Ovary (tissue), 9 donors: Measurements from ENCODE around the gene ANKH. TPM values are rescaled to one million over a fixed set of nuclear protein-coding genes. Genes with fewer than 3 reads are reported as not detected.

Experiments
- DNase-seq, 5 donors: peaks; one replicate each; pipeline ENCODE4 v3.0.0-alpha.2; 2019 to 2020
- H3K27ac ChIP-seq, 2 donors: fragments of 200-600 bp; one replicate each; pipeline versions ENCODE4 v1.5.1 to v1.8.0; 2019 to 2022
- H3K27me3 ChIP-seq: fragments of 200-600 bp; one replicate; pipeline ENCODE4 v1.8.0; 2022
- H3K36me3 ChIP-seq: fragments of 200-600 bp; sonication (generic); one replicate; pipeline ENCODE4 v1.5.1; 2019
- H3K4me1 ChIP-seq: one replicate; pipeline ENCODE4 v1.8.1; 2013; ENCODE audit warnings: mild to moderate bottlenecking, moderate library complexity; ENCODE audit not compliant: insufficient read depth
- H3K4me3 ChIP-seq: fragments of 200-600 bp; sonication (generic); one replicate; pipeline ENCODE4 v1.5.1; 2017
- H3K9me3 ChIP-seq, 2 donors: fragments of 200-600 bp in 1 of 2; sonication (generic) in 1 of 2; one replicate each; pipeline versions ENCODE4 v1.5.1 to v1.8.1; 2013 to 2019; ENCODE audit warnings: mild to moderate bottlenecking in 1 of 2, moderate library complexity in 1 of 2
- EP300 ChIP-seq: sonication (generic); formaldehyde crosslinking; IDR thresholded peaks from one replicate; pipeline ENCODE4 v1.6.1; 2017; ENCODE audit warnings: antibody characterized with exemption
- POLR2A ChIP-seq: fragments of 450-650 bp; IDR thresholded peaks from one replicate; pipeline ENCODE4 v1.6.1; 2017; ENCODE audit warnings: antibody characterized with exemption, mild to moderate bottlenecking, moderate library complexity
- WGBS, 3 donors: extraction: QIAGEN DNeasy Blood & Tissue Kit in 1 of 3; methylation state at CpG; one replicate each; pipeline versions ENCODE4 v1.1.5 to v1.1.7; 2013 to 2017; 5-methylcytosine and 5-hydroxymethylcytosine counted together
- intact Hi-C, 4 donors: fragments of 100-400 bp; cut with DNase I; formaldehyde crosslinking; loops; one replicate each; pipeline versions ENCODE4 v1.11.0 to v1.15.1; 2022 to 2023
- polyA plus RNA-seq, 2 donors: library from polyadenylated mRNA; stranded (reverse); fragments of 200-250 nt in 1 of 2; fragments of 350-450 nt in 1 of 2; fragmentation: Illumina TruSeq in 1 of 2; extraction: RNeasy Lipid Tissue Mini Kit (QIAGEN cat#74804) in 1 of 2; gene quantifications; one replicate each; pipeline ENCODE4 v1.2.3, GENCODE V29; 2013 to 2014
- total RNA-seq, 7 donors: library from RNA; depleted of rRNA in 2 of 7; stranded (reverse); fragments of >200 nt in 2 of 7; fragmentation: NEBNext Ultra II Directional in 3 of 7; extraction: Animal tissue kit (Norgen Biotek cat#: 25700) in 3 of 7; gene quantifications; one replicate each; pipeline versions ENCODE4 v1.1.0 to v1.2.4, GENCODE V29; 2016 to 2023
- TF ChIP-seq, protein P1 (sequence below), 3 donors: fragments of 450-650 bp in 2 of 3; fragments of 200-600 bp in 1 of 3; IDR thresholded peaks; one replicate each; pipeline versions ENCODE4 v1.5.1 to v1.8.0; 2016 to 2022; ENCODE audit warnings: antibody characterized with exemption in 3 of 3, mild to moderate bottlenecking in 1 of 3
- donor health status: DM: no; HTN: no; CAD: no; lungs with moderate emphysema.
- donor health status: DM: no; HTN: no; CAD: no.
- donor health status: Bipolar disorder and iron deficiency.
- donor health status: DM: yes; HTN: yes; CAD: no.
- donor health status: DM: no; HTN: no; CAD: no.
- donor health status: DM: yes; HTN: yes; CAD: no.

Gene ANKH
- total and polyA plus RNA-seq, 9 donors = 17.2 to 80.7 (median 44.6) TPM

DNA sequence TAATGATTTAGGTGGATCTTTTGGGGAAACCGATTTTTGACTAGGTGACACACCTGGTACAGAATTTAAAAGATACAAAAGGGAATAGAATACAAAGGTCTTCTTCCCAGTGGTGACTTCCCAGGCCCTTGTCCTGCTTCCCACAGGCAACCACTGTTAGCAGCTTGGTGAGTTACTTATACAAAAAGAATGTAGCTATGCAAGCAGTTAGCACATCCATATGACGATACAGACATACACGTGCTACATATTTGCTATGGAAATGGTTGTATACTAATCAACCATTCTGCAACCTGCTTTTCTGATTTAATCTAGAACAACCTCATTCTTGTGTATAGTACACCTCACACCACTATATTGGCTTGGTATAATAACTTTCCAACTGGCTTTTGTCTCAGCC is 156.1 kb downstream of the ANKH start:
- TF ChIP-seq POLR2A = no peak
- no peak for TF ChIP-seq EP300
- TF ChIP-seq, protein P1, sequence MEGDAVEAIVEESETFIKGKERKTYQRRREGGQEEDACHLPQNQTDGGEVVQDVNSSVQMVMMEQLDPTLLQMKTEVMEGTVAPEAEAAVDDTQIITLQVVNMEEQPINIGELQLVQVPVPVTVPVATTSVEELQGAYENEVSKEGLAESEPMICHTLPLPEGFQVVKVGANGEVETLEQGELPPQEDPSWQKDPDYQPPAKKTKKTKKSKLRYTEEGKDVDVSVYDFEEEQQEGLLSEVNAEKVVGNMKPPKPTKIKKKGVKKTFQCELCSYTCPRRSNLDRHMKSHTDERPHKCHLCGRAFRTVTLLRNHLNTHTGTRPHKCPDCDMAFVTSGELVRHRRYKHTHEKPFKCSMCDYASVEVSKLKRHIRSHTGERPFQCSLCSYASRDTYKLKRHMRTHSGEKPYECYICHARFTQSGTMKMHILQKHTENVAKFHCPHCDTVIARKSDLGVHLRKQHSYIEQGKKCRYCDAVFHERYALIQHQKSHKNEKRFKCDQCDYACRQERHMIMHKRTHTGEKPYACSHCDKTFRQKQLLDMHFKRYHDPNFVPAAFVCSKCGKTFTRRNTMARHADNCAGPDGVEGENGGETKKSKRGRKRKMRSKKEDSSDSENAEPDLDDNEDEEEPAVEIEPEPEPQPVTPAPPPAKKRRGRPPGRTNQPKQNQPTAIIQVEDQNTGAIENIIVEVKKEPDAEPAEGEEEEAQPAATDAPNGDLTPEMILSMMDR (IDR thresholded peaks at IDR 0.05) = no peak
- intact Hi-C loops = no loop called here
- no peaks in the 10 kb centered on the region for H3K36me3 ChIP-seq
- no peak overlapping the region for H3K4me3 ChIP-seq
- H3K27ac ChIP-seq = no peak overlapping the region
- H3K4me1 ChIP-seq = no peaks in the 10 kb centered on the region
- no peaks in the 10 kb centered on the region for H3K9me3 ChIP-seq
- no peak for DNase-seq
- WGBS, 3 donors = 95 to 96% (median 96%) methylated on average over 3 of the region's 3 CpGs
- no peaks in the 10 kb centered on the region for H3K27me3 ChIP-seq

DNA sequence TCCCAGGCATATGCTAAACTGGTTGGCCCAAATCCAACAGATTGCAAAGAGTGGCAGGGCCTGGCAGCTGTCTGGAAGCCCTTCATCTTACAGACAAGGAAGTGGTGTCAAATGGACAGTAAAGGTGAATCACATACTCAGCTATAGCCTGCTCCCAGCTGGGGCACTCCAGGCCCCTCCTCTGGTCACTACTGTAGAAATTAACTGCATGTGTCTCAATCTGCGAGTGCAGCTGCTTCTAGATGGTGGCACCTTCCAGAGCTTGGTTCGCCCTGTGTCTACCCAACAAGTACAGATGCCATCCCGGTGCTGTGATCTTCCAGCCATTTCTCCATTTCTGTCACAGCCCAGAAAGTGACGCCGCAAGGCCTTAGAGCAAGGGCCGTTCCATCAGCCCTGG is 156.9 kb downstream of the ANKH start:
- Histone ChIP-seq H3K36me3 (no peaks in the 10 kb centered on the region), H3K9me3 (no peaks in the 10 kb centered on the region), H3K4me3 (no peak overlapping the region), H3K4me1 (no peaks in the 10 kb centered on the region), H3K27me3 (no peaks in the 10 kb centered on the region), H3K27ac (no peak overlapping the region)
- 98 to 100% (median 99%) methylated on average over 6 of the region's 6 CpGs for WGBS, 3 donors
- TF ChIP-seq POLR2A (no peak), EP300 (no peak)
- TF ChIP-seq, protein P1 (IDR thresholded peaks at IDR 0.05) = no peak
- DNase-seq = no peak
- intact Hi-C loops = no loop called here

DNA sequence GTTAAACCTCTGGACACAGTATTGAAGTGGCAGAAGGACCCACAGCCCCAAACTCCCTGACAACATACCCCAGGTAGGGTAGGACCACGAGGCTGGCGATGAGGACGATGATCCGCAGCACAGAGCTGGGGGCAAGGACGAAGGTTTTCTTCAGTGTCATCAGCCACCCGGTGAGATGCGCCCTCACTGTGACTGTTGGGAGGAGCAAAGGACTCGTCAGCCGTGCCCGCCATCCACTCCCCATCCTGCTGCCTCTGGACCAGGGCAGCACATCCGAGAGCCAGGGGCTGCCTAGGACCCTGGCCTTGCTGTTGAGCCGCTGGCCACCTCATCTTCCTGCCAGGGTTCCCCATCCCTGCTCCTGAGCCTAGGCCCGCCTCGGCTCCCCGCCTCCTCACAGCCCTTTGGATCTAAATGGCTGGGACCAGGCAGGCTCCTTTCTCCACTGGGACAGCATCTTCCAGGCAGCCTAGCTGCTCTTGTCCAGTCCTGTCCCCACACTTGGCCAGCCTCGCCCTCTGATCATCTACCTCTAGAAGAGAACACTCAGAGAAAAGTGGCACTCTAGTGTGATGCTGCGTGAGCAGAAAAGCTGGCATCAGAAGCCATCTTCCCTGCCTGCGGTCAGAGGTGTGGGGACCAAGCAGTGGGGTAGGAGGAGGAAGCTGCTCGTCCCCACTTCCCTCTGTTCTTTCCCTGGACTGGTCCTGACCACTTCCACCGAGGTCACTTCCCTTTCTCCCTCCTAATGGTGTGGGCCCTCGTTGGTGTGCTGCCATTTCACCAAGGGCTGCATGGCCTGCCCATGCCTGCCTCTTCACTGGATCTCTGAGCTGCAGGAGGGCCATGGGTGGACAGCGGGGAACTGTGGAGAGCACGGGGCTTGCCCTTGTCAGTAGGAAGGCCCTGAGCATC is 157.8 kb downstream of the ANKH start:
- TF ChIP-seq, protein P1 (IDR thresholded peaks at IDR 0.05) = no peak
- TF ChIP-seq POLR2A = no peak
- TF ChIP-seq EP300 = no peak
- H3K9me3 ChIP-seq = no peaks in the 10 kb centered on the region
- intact Hi-C loops = no loop called here
- WGBS, 3 donors = 94 to 98% (median 96%) methylated on average over 23 of the region's 23 CpGs
- H3K4me3 ChIP-seq = no peak overlapping the region
- H3K4me1 ChIP-seq = no peaks in the 10 kb centered on the region
- no peaks in the 10 kb centered on the region for H3K27me3 ChIP-seq
- H3K27ac ChIP-seq = no peak overlapping the region
- DNase-seq = no peak
- no peaks in the 10 kb centered on the region for H3K36me3 ChIP-seq

DNA sequence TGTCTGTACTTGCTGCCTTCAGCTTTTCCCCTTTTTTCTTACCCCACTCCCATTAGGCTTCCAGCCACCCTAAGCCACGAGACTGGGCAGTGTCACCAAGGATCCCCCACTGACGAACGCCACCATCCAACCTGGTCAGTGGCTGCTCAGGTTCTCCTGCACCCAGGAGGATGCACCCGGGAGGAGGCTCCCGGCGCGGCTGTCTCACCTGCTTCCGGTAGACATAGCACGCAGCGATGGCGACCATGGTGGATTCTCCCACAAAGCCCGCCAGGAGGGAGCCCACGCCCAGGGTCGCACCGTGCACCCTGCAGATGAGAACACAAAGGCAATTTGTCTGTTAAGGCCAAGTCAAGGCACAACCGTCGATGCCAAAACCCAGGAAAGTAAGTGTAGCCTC is 158.9 kb downstream of the ANKH start:
- TF ChIP-seq EP300 = no peak
- no peak for TF ChIP-seq POLR2A
- TF ChIP-seq, protein P1 (IDR thresholded peaks at IDR 0.05) = no peak
- no peaks in the 10 kb centered on the region for H3K27me3 ChIP-seq
- no peak for DNase-seq
- H3K36me3 ChIP-seq = no peaks in the 10 kb centered on the region
- H3K9me3 ChIP-seq = no peaks in the 10 kb centered on the region
- H3K27ac ChIP-seq = no peak overlapping the region
- 96 to 98% (median 97%) methylated on average over 17 of the region's 17 CpGs for WGBS, 3 donors
- intact Hi-C loops = no loop called here
- H3K4me3 ChIP-seq = no peak overlapping the region
- no peaks in the 10 kb centered on the region for H3K4me1 ChIP-seq
